ENCODE data around the gene ROBO1. TPM values are rescaled to one million over a fixed set of nuclear protein-coding genes. Genes with fewer than 3 reads are reported as not detected.

Gene ROBO1
- total RNA-seq, 1 experiment from 2014 or later = 35.5 TPM

DNA sequence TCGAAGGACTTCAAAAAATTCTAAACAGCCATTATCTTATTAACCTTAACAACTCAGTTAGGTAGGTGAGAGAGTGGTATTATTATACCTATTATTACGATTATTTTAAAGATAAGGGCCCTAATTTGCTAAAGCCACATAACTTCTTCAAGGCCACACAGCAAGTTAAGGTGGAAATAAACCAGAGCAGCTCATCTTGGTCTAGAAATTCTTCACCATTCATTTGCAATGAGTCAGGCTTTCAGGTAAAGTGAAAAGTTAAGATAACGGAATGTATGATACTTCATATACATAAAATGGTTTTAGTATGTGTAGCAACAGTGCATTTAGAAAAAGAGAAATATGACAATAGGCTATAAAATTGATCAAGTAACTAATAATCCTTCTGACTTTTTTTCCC, 920.2 kb downstream of the ROBO1 start:
- Histone ChIP-seq H3K79me2 (ENCODE audit: low read length) (no peaks in the 10 kb centered on the region), H3F3A (ENCODE audit: low read length, unreplicated experiment) (no peaks in the 10 kb centered on the region), H3K4me1 (ENCODE audit: insufficient read depth, low read length) (peaks cover 8% of the 10 kb centered on the region; the same call in 1 of the 2 replicates), H3K9ac (ENCODE audit: low read length) (no peak overlapping the region), H4K20me1 (ENCODE audit: low read length) (no peaks in the 10 kb centered on the region), H3K27ac (ENCODE audit: low read length) (no peak overlapping the region), H3K4me2 (ENCODE audit: low read length) (no peak overlapping the region), H3K4me3 (ENCODE audit: low read length) (no peak overlapping the region), H3K36me3 (ENCODE audit: low read depth, low read length) (no peaks in the 10 kb centered on the region), H3K9me2 (replicated peaks; ENCODE audit: low read length) (no peaks in the 10 kb centered on the region), H2AFZ (ENCODE audit: low read length) (no peak overlapping the region), H3K27me3 (ENCODE audit: low read length) (no peaks in the 10 kb centered on the region), H3K9me3 (ENCODE audit: low read length) (no peaks in the 10 kb centered on the region)
- TF ChIP-seq EZH2 (IDR thresholded peaks at IDR 0.05; ENCODE audit: low read length, unreplicated experiment) (no peak), EZH2phosphoT487 (IDR thresholded peaks at IDR 0.05; ENCODE audit: borderline replicate concordance, low read length) (no peak)
- TF ChIP-seq, protein P1, sequence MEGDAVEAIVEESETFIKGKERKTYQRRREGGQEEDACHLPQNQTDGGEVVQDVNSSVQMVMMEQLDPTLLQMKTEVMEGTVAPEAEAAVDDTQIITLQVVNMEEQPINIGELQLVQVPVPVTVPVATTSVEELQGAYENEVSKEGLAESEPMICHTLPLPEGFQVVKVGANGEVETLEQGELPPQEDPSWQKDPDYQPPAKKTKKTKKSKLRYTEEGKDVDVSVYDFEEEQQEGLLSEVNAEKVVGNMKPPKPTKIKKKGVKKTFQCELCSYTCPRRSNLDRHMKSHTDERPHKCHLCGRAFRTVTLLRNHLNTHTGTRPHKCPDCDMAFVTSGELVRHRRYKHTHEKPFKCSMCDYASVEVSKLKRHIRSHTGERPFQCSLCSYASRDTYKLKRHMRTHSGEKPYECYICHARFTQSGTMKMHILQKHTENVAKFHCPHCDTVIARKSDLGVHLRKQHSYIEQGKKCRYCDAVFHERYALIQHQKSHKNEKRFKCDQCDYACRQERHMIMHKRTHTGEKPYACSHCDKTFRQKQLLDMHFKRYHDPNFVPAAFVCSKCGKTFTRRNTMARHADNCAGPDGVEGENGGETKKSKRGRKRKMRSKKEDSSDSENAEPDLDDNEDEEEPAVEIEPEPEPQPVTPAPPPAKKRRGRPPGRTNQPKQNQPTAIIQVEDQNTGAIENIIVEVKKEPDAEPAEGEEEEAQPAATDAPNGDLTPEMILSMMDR (conservative IDR thresholded peaks at IDR 0.05; ENCODE audit: low read depth, low read length) = no peak
- DNase-seq (peak; percentile 4), ATAC-seq (no peak)
- CTCF ChIA-PET = no interaction called here
- POLR2A ChIA-PET (ENCODE audit: unreplicated experiment) = no interaction called here
- BruUV-seq (replicated peaks) = no TSS peak
- intact Hi-C loops (cut with micrococcal nuclease) = no loop called here

DNA sequence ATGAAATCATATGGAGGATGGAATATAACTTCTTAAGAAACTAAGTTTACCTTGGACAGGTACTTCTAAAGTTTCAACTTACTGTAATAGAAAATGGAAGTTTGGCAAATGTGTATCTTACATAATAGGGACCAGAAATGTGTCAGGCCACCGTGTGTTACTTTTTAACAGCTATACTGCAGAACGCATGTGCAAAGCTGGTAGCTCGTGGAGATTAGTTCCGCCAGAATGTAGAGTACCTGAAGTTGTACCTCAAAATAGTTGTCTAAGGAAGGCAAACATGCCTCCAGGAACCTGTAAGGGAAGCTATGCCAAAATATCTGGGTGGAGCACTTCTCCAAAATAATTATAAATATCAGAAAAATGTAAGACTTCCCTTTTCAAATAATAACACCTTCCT, 920.6 kb downstream of the ROBO1 start:
- ChIA-PET POLR2A (ENCODE audit: unreplicated experiment) (interaction anchor here (0.6 kb wide), 1 partner anchor 67 kb away, joined by 3 read pairs; no protein-coding TSS in a partner anchor), CTCF (no interaction called here)
- Histone ChIP-seq H3K9ac (ENCODE audit: low read length) (no peak overlapping the region), H3K79me2 (ENCODE audit: low read length) (no peaks in the 10 kb centered on the region), H3K4me2 (ENCODE audit: low read length) (no peak overlapping the region), H3K4me1 (ENCODE audit: insufficient read depth, low read length) (peaks cover 8% of the 10 kb centered on the region; the same call in 1 of the 2 replicates), H3K9me2 (replicated peaks; ENCODE audit: low read length) (no peaks in the 10 kb centered on the region), H3K9me3 (ENCODE audit: low read length) (no peaks in the 10 kb centered on the region), H3K27me3 (ENCODE audit: low read length) (no peaks in the 10 kb centered on the region), H3F3A (ENCODE audit: low read length, unreplicated experiment) (no peaks in the 10 kb centered on the region), H3K27ac (ENCODE audit: low read length) (no peak overlapping the region), H2AFZ (ENCODE audit: low read length) (no peak overlapping the region), H3K4me3 (ENCODE audit: low read length) (no peak overlapping the region), H3K36me3 (ENCODE audit: low read depth, low read length) (no peaks in the 10 kb centered on the region), H4K20me1 (ENCODE audit: low read length) (no peaks in the 10 kb centered on the region)
- BruUV-seq (replicated peaks) = no TSS peak
- ATAC-seq = no peak
- no peak for TF ChIP-seq EZH2 (IDR thresholded peaks at IDR 0.05; ENCODE audit: low read length, unreplicated experiment)
- TF ChIP-seq, protein P1 (conservative IDR thresholded peaks at IDR 0.05; ENCODE audit: low read depth, low read length) = no peak
- TF ChIP-seq EZH2phosphoT487 (IDR thresholded peaks at IDR 0.05; ENCODE audit: borderline replicate concordance, low read length) = no peak
- no peak for DNase-seq
- intact Hi-C loops (cut with micrococcal nuclease) = no loop called here

DNA sequence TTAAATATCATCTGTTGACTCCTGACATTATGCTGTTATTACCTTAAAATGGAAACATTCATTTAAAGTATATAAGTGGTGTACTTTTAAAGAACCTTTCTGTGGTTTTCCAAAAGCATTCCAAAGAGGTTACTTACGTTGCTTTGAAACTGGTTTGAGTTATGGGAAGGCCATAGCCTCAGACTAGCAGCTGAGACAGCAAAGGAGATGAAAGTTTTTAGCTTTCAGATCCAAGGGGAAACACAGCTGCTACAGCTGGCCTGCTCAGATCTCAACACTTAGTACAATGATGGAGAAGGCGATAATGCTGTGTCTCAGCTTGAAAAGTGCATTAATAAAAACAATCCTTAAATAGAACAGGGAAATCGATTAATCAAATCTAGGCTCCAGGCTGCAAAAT, 921.1 kb downstream of the ROBO1 start:
- H3K9me2 ChIP-seq (replicated peaks; ENCODE audit: low read length) = no peaks in the 10 kb centered on the region
- H3K4me2 ChIP-seq (ENCODE audit: low read length) = no peak overlapping the region
- intact Hi-C loops (cut with micrococcal nuclease) = no loop called here
- H2AFZ ChIP-seq (ENCODE audit: low read length) = no peak overlapping the region
- H3K4me1 ChIP-seq (ENCODE audit: insufficient read depth, low read length) = peaks cover 8% of the 10 kb centered on the region; the same call in 1 of the 2 replicates
- DNase-seq (peak; percentile 27), ATAC-seq (no peak; the same call in 1 of the 2 replicates)
- H3K4me3 ChIP-seq (ENCODE audit: low read length) = no peak overlapping the region
- CTCF ChIA-PET = no interaction called here
- no peaks in the 10 kb centered on the region for H3K36me3 ChIP-seq (ENCODE audit: low read depth, low read length)
- POLR2A ChIA-PET (ENCODE audit: unreplicated experiment) = interaction anchor here (0.6 kb wide), 1 partner anchor 66 kb away, joined by 3 read pairs; no protein-coding TSS in a partner anchor
- no peaks in the 10 kb centered on the region for H3K9me3 ChIP-seq (ENCODE audit: low read length)
- no peak for TF ChIP-seq EZH2phosphoT487 (IDR thresholded peaks at IDR 0.05; ENCODE audit: borderline replicate concordance, low read length)
- TF ChIP-seq EZH2 (IDR thresholded peaks at IDR 0.05; ENCODE audit: low read length, unreplicated experiment) = no peak
- TF ChIP-seq, protein P1 (conservative IDR thresholded peaks at IDR 0.05; ENCODE audit: low read depth, low read length) = no peak
- no peak overlapping the region for H3K9ac ChIP-seq (ENCODE audit: low read length)
- no peaks in the 10 kb centered on the region for H4K20me1 ChIP-seq (ENCODE audit: low read length)
- H3K79me2 ChIP-seq (ENCODE audit: low read length) = no peaks in the 10 kb centered on the region
- H3K27me3 ChIP-seq (ENCODE audit: low read length) = no peaks in the 10 kb centered on the region
- H3F3A ChIP-seq (ENCODE audit: low read length, unreplicated experiment) = no peaks in the 10 kb centered on the region
- H3K27ac ChIP-seq (ENCODE audit: low read length) = no peak overlapping the region
- BruUV-seq (replicated peaks) = no TSS peak

Measured in PC-3 (cell line).